Panc1 (cell line): ENCODE data around the gene MVD.

Experiments used
- POLR2AphosphoS5 ChIP-seq: IDR thresholded peaks from 2 replicates; pipeline ENCODE4 v1.6.1; 2012; ENCODE audit warnings: mild to moderate bottlenecking, low read depth, low read length, moderate library complexity
- TCF7L2 ChIP-seq: IDR thresholded peaks from 2 replicates; pipeline ENCODE4 v1.6.1; 2011; ENCODE audit warnings: mild to moderate bottlenecking, low read depth, low read length, inconsistent platforms
- TF ChIP-seq, protein P1 (sequence below): fragments of 450-650 bp; IDR thresholded peaks from 2 replicates; pipeline ENCODE4 v1.5.1; 2017; ENCODE audit warnings: mild to moderate bottlenecking

DNA sequence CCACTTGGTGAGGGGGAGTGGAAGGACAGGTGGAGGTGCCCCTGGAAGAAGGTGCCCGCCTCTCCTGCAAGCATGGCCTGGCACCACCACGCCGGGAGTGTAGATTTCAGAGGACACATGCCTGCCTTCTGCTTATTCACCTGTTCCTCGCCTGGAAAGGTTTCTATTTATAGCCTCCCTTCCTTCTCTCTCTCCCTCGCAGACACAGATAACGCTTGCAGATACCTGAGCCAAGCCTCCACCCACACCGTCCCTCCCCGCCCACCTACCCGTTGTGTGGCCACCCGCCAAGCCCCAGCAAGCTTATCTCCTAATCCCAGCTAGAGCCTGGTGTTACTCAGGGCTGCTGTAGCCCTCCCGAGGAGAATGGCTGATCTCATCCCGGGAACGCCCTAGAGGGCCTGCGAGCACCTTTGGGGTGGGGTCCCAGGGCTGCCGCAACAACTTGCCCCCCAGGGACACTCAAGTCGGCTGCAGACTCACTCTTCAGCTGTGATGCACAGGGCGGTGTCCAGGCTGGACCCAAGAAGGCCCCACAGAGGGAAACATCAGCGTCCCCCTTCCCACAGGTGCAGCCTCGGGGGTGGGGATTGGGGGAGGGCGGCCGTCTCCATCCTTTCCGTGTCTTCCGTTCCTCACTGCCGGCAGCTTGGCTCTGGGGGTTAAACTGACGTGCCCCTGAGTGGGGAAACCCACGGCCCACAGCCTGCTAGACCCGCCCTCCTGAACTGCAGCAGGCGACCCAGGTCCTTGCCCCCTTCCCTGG lies 25.3 kb upstream of the MVD start:
- TF ChIP-seq TCF7L2 (no peak), POLR2AphosphoS5 (no peak)
- TF ChIP-seq, protein P1, sequence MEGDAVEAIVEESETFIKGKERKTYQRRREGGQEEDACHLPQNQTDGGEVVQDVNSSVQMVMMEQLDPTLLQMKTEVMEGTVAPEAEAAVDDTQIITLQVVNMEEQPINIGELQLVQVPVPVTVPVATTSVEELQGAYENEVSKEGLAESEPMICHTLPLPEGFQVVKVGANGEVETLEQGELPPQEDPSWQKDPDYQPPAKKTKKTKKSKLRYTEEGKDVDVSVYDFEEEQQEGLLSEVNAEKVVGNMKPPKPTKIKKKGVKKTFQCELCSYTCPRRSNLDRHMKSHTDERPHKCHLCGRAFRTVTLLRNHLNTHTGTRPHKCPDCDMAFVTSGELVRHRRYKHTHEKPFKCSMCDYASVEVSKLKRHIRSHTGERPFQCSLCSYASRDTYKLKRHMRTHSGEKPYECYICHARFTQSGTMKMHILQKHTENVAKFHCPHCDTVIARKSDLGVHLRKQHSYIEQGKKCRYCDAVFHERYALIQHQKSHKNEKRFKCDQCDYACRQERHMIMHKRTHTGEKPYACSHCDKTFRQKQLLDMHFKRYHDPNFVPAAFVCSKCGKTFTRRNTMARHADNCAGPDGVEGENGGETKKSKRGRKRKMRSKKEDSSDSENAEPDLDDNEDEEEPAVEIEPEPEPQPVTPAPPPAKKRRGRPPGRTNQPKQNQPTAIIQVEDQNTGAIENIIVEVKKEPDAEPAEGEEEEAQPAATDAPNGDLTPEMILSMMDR: no peak
